Measurements from ENCODE around the gene CUL9.

The CUL9 gene

GRCh38 chr6:43273707-43274106 lies 91.7 kb downstream of the CUL9 start:
- no peak for DNase-seq (ENCODE audit: extremely low read depth, low read depth)
- no peak for TF ChIP-seq CTCF (IDR thresholded peaks at IDR 0.05; ENCODE audit: low read depth, low read length, missing control alignments)
- no peak overlapping the region for H3K4me3 ChIP-seq (replicated peaks; ENCODE audit: low read depth, low read length)
